ENCODE measurements around the gene GNG3. TPM values are rescaled to one million over a fixed set of nuclear protein-coding genes. Genes with fewer than 3 reads are reported as not detected.
"Not testable (repeated sequence)": the region's sequence is repeated elsewhere in the genome, so short reads cannot be mapped to it uniquely, and the experiment has no call there.

The GNG3 gene
- total and polyA plus RNA-seq, 2 experiments from 2014 or later: 3.0 TPM; not detected in 1

GRCh38 chr11:62732830-62733229 lies 25.4 kb downstream of the GNG3 start:
- no peaks in the 10 kb centered on the region for H3K4me1 ChIP-seq (ENCODE audit: low read depth)
- no peak overlapping the region for H3K27ac ChIP-seq
- peak in 1 of 2 donors; percentile 43 for DNase-seq (ENCODE audit: low read depth in 1 of 2, low spot score in 1 of 2)
- no peaks in the 10 kb centered on the region for H3K9me3 ChIP-seq (ENCODE audit: low read depth)
- peaks cover 17% of the 10 kb centered on the region for H3K36me3 ChIP-seq
- TF ChIP-seq, protein P1, sequence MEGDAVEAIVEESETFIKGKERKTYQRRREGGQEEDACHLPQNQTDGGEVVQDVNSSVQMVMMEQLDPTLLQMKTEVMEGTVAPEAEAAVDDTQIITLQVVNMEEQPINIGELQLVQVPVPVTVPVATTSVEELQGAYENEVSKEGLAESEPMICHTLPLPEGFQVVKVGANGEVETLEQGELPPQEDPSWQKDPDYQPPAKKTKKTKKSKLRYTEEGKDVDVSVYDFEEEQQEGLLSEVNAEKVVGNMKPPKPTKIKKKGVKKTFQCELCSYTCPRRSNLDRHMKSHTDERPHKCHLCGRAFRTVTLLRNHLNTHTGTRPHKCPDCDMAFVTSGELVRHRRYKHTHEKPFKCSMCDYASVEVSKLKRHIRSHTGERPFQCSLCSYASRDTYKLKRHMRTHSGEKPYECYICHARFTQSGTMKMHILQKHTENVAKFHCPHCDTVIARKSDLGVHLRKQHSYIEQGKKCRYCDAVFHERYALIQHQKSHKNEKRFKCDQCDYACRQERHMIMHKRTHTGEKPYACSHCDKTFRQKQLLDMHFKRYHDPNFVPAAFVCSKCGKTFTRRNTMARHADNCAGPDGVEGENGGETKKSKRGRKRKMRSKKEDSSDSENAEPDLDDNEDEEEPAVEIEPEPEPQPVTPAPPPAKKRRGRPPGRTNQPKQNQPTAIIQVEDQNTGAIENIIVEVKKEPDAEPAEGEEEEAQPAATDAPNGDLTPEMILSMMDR (IDR thresholded peaks at IDR 0.05; ENCODE audit: low read depth, low read length): no peak
- no peaks in the 10 kb centered on the region for H3K27me3 ChIP-seq
- H3K4me3 ChIP-seq: no peak overlapping the region

GRCh38 chr11:62737196-62737595 lies 29.7 kb downstream of the GNG3 start:
- Histone ChIP-seq H3K4me3 (no peak overlapping the region), H3K4me1 (ENCODE audit: low read depth) (no peaks in the 10 kb centered on the region), H3K27me3 (no peaks in the 10 kb centered on the region), H3K27ac (no peak overlapping the region), H3K9me3 (ENCODE audit: low read depth) (no peaks in the 10 kb centered on the region), H3K36me3 (peaks cover 23% of the 10 kb centered on the region)
- TF ChIP-seq, protein P1 (IDR thresholded peaks at IDR 0.05; ENCODE audit: low read depth, low read length): no peak
- DNase-seq (ENCODE audit: low read depth in 1 of 2, low spot score in 1 of 2): no peak

- Histone ChIP-seq H3K27ac (peak overlapping the region; percentile 43), H3K27me3 (no peaks in the 10 kb centered on the region), H3K36me3 (peaks cover 3% of the 10 kb centered on the region), H3K4me3 (no peak overlapping the region), H3K9me3 (ENCODE audit: low read depth) (no peaks in the 10 kb centered on the region), H3K4me1 (ENCODE audit: low read depth) (no peaks in the 10 kb centered on the region)
- DNase-seq (ENCODE audit: low read depth in 1 of 2, low spot score in 1 of 2): no peak
- TF ChIP-seq, protein P1 (IDR thresholded peaks at IDR 0.05; ENCODE audit: low read depth, low read length): no peak
Measured at GRCh38 chr11:62747475-62748160, 40.1 kb downstream of the GNG3 start.

GRCh38 chr11:62749931-62750330 lies 42.5 kb downstream of the GNG3 start:
- H3K4me3 ChIP-seq; H3K9me3 ChIP-seq (ENCODE audit: low read depth); H3K4me1 ChIP-seq (ENCODE audit: low read depth); DNase-seq (ENCODE audit: low read depth in 1 of 2, low spot score in 1 of 2); H3K36me3 ChIP-seq; H3K27ac ChIP-seq; H3K27me3 ChIP-seq: not testable (repeated sequence)

DNA sequence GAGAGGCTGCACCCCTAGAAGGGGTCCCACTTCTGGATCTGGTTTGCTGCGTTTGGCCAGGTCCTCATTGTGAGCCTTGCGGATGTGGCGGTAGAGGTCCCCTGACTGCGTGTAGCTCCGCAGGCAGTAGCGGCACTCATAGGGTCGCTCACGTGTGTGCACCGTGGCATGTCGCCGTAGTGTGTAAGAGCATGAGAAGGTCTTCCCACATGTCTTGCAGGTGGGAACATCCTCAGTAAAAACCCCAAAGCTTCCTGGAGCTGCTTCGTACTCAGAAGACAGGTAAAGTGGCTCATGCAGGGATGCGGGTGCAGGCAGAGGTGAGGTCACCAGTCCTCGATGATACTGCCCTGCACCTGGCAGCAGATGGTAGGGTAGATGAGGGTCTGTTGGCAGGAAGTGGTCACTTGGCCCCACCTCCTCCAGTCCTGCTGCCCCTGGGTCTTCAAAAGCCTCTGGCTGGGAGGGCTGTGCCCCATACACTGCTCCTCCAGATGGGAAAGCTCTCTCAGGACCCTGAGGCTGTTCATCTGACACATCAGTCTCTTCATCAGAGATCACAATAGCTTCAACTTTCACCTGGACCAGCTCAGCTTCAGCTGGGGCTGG lies 44.8 kb downstream of the GNG3 start:
- Histone ChIP-seq H3K27ac (peak overlapping the region; percentile 93), H3K9me3 (ENCODE audit: low read depth) (no peaks in the 10 kb centered on the region), H3K4me3 (no peak overlapping the region), H3K4me1 (ENCODE audit: low read depth) (peaks cover 6% of the 10 kb centered on the region), H3K36me3 (peaks cover 3% of the 10 kb centered on the region), H3K27me3 (no peaks in the 10 kb centered on the region)
- TF ChIP-seq, protein P1 (IDR thresholded peaks at IDR 0.05; ENCODE audit: low read depth, low read length): no peak
- DNase-seq (ENCODE audit: low read depth in 1 of 2, low spot score in 1 of 2): no peak

GRCh38 chr11:62752994-62753735 lies 45.7 kb downstream of the GNG3 start:
- H3K36me3 ChIP-seq: peaks cover 3% of the 10 kb centered on the region
- TF ChIP-seq, protein P1 (IDR thresholded peaks at IDR 0.05; ENCODE audit: low read depth, low read length): no peak
- DNase-seq (ENCODE audit: low read depth in 1 of 2, low spot score in 1 of 2): no peak

More at GRCh38 chr11:62752994-62753735, 45.7 kb downstream of the GNG3 start:
- peaks cover 6% of the 10 kb centered on the region for H3K4me1 ChIP-seq (ENCODE audit: low read depth)
- H3K27me3 ChIP-seq: no peaks in the 10 kb centered on the region
- H3K27ac ChIP-seq: peak overlapping the region; percentile 93
- no peaks in the 10 kb centered on the region for H3K9me3 ChIP-seq (ENCODE audit: low read depth)
- peak overlapping the region; percentile 91 for H3K4me3 ChIP-seq

All from cardiac muscle cell (in vitro differentiated cells and primary cell).